GM12878 (cell line): ENCODE measurements around the gene ADA. TPM values are rescaled to one million over a fixed set of nuclear protein-coding genes. Genes with fewer than 3 reads are reported as not detected.

Experiments
- ATAC-seq: fragments of 200-7000 bp; cut with Tn5 transposase; 3 replicates; pipeline ENCODE4 v1.9.1; 2020; ENCODE audit warnings: mild to moderate bottlenecking, moderate library complexity
- BruUV-seq: library from RNA; stranded (reverse); fragments of 400-500 nt; replicated peaks from 2 replicates; lab custom pipeline; 2021; lab: Mats Ljungman, UMichigan
- CTCF ChIA-PET: fragments of 300-600 bp; sonication (Branson Sonifier 250); formaldehyde crosslinking; extraction: SDS; loops from one replicate; lab custom pipeline; 2021; ENCODE audit warnings: inconsistent platforms; lab: Yijun Ruan, JAX
- POLR2A ChIA-PET: fragments of 350-600 bp; formaldehyde crosslinking; extraction: SDS; loops from one replicate; lab custom pipeline; 2021; ENCODE audit warnings: inconsistent platforms; lab: Charles Lee
- RAD21 ChIA-PET: fragments of 300-600 bp; sonication (Branson Sonifier 250); formaldehyde crosslinking; loops from one replicate; lab custom pipeline; 2023; ENCODE audit warnings: antibody characterized with exemption; ENCODE audit not compliant: unreplicated experiment; lab: Charles Lee
- SMC1A ChIA-PET: fragments of 300-600 bp; sonication (Branson Sonifier 250); formaldehyde crosslinking; loops from one replicate; lab custom pipeline; 2023; ENCODE audit not compliant: unreplicated experiment, uncharacterized antibody; lab: Charles Lee
- DNase-seq: peaks from one replicate; pipeline ENCODE4 v3.0.0-alpha.2; 2011; ENCODE audit warnings: low read depth, low spot score
- FAIRE-seq: peaks from 3 replicates; lab custom pipeline; 2011; peaks lifted over from hg19 to GRCh38; lab: Jason Lieb, UNC
- H2AFZ ChIP-seq: 2 replicates; pipeline ENCODE4 v1.6.0; 2011; ENCODE audit warnings: low read depth, low read length, control low read depth; ENCODE audit not compliant: control insufficient read depth
- H3K27ac ChIP-seq: 2 replicates; pipeline ENCODE4 v1.5.1; 2011; ENCODE audit warnings: control low read depth; ENCODE audit not compliant: control insufficient read depth, insufficient read depth
- H3K27me3 ChIP-seq, 2 experiments: replicated peaks in 1 of 2; 2 replicates each; pipeline versions ENCODE4 v1.6.0 to v1.6.1; 2011; ENCODE audit warnings: low read length in 1 of 2; ENCODE audit not compliant: control insufficient read depth in 2 of 2, insufficient read depth in 2 of 2
- H3K36me3 ChIP-seq, 2 experiments: 2 replicates each; pipeline ENCODE4 v1.5.1; 2011; ENCODE audit warnings: low read length in 1 of 2; ENCODE audit not compliant: control insufficient read depth in 2 of 2, insufficient read depth in 2 of 2
- H3K4me1 ChIP-seq: 2 replicates; pipeline ENCODE4 v1.6.1; 2011; ENCODE audit warnings: mild to moderate bottlenecking, low read length, moderate library complexity, mixed read lengths; ENCODE audit not compliant: control insufficient read depth, insufficient read depth
- H3K4me2 ChIP-seq: 2 replicates; pipeline ENCODE4 v1.6.0; 2011; ENCODE audit warnings: control low read depth; ENCODE audit not compliant: control insufficient read depth, insufficient read depth
- H3K4me3 ChIP-seq: fragments of 200-600 bp; sonication (generic); 2 replicates; pipeline ENCODE4 v1.5.1; 2016
- H3K79me2 ChIP-seq: 2 replicates; pipeline ENCODE4 v1.6.0; 2011; ENCODE audit warnings: low read length; ENCODE audit not compliant: control insufficient read depth, insufficient read depth
- H3K9ac ChIP-seq: 2 replicates; pipeline ENCODE4 v1.8.0; 2011; ENCODE audit warnings: low read length, control low read depth, mixed read lengths; ENCODE audit not compliant: control insufficient read depth, insufficient read depth
- H3K9me3 ChIP-seq: replicated peaks from 3 replicates; pipeline ENCODE4 v1.5.1; 2011; ENCODE audit warnings: mild to moderate bottlenecking, low read length; ENCODE audit not compliant: control insufficient read depth, insufficient read depth
- H4K20me1 ChIP-seq: 2 replicates; pipeline ENCODE4 v1.6.0; 2011; ENCODE audit not compliant: control insufficient read depth, insufficient read depth
- ATF3 ChIP-seq: IDR thresholded peaks from 2 replicates; pipeline ENCODE4 v1.6.1; 2011; ENCODE audit warnings: low read depth, mild to moderate bottlenecking, low read length, moderate library complexity, borderline replicate concordance; ENCODE audit errors: extremely low read depth
- ATF7 ChIP-seq: fragments of 450-650 bp; IDR thresholded peaks from 2 replicates; pipeline ENCODE4 v1.6.1; 2016; ENCODE audit warnings: low read depth, mild to moderate bottlenecking
- CEBPZ ChIP-seq: fragments of 150-350 bp; IDR thresholded peaks from 2 replicates; pipeline ENCODE4 v1.6.1; 2016; ENCODE audit warnings: low read depth, low read length
- CHD1 ChIP-seq: IDR thresholded peaks from 2 replicates; pipeline ENCODE4 v1.6.1; 2012; ENCODE audit warnings: low read depth, low read length, improper control_type of control experiment
- EP300 ChIP-seq, 2 experiments: fragments of 150-350 bp in 1 of 2; IDR thresholded peaks; 2 replicates each; pipeline ENCODE4 v1.6.1; 2011 to 2012; ENCODE audit warnings: low read depth in 2 of 2, low read length in 2 of 2, borderline replicate concordance in 1 of 2, improper control_type of control experiment in 1 of 2, inconsistent platforms in 1 of 2; ENCODE audit not compliant: control insufficient read depth in 1 of 2
- IRF4 ChIP-seq: IDR thresholded peaks from 2 replicates; pipeline ENCODE4 v1.6.1; 2011; ENCODE audit warnings: low read depth, low read length
- JUNB ChIP-seq: IDR thresholded peaks from 2 replicates; pipeline ENCODE4 v1.6.1; 2016; ENCODE audit warnings: antibody characterized with exemption, mild to moderate bottlenecking
- KAT2A ChIP-seq: conservative IDR thresholded peaks from 2 replicates; pipeline ENCODE4 v1.6.1; 2011; ENCODE audit warnings: low read depth, low read length; ENCODE audit not compliant: control insufficient read depth
- KLF5 ChIP-seq: fragments of 450-650 bp; IDR thresholded peaks from 2 replicates; pipeline ENCODE4 v1.6.1; 2014; ENCODE audit warnings: mild to moderate bottlenecking; ENCODE audit not compliant: partially characterized antibody
- NFYA ChIP-seq: IDR thresholded peaks from 2 replicates; pipeline ENCODE4 v1.6.1; 2011; ENCODE audit warnings: low read depth, mild to moderate bottlenecking, low read length, improper control_type of control experiment, borderline replicate concordance
- WGBS: methylation state at CpG from one replicate; pipeline ENCODE4 v1.1.6; 2016; ENCODE audit warnings: low lambda C conversion rate; ENCODE audit not compliant: insufficient replicate concordance, insufficient coverage; ENCODE audit errors: missing lambda C conversion rate; 5-methylcytosine and 5-hydroxymethylcytosine counted together
- in situ Hi-C: fragments of 300-500 bp; cut with MboI; formaldehyde crosslinking; loops from 9 replicates; pipeline ENCODE4 v1.14.3; 2018; ENCODE audit warnings: mixed read lengths
- intact Hi-C: fragments of 100-400 bp; cut with micrococcal nuclease; formaldehyde crosslinking; loops from one replicate; pipeline ENCODE4 v1.14.2; 2022; ENCODE audit not compliant: unreplicated experiment
- polyA plus RNA-seq, 11 experiments: library from polyadenylated mRNA; depleted of rRNA in 4 of 11; unstranded in 6 of 11; stranded (reverse) in 5 of 11; fragments of >200 nt; fragmentation: Nextera tagmentation in 4 of 11; fragmentation: Illumina TruSeq in 1 of 11; extraction: Ambion mirVana in 4 of 11; extraction: Trizol in 1 of 11; gene quantifications; 1 replicate in 1 of 11; 2 replicates in 10 of 11; pipeline versions ENCODE4 v1.2.1 to v1.2.3, GENCODE V29; 2011 to 2016; ENCODE audit warnings: inconsistent platforms in 2 of 11, missing spikeins in 2 of 11, low read depth in 1 of 11
- total RNA-seq, 4 experiments: library from RNA; depleted of rRNA in 3 of 4; stranded (reverse); fragments of >200 nt in 3 of 4; fragmentation: Illumina TruSeq in 1 of 4; extraction: Trizol in 1 of 4; gene quantifications; 2 replicates each; pipeline versions ENCODE4 v1.2.1 to v1.2.3, GENCODE V29; 2013 to 2021
- TF ChIP-seq, protein P1 (sequence below): fragments of 450-650 bp; IDR thresholded peaks from 2 replicates; pipeline ENCODE4 v1.6.1; 2017; ENCODE audit warnings: low read depth, mild to moderate bottlenecking, moderate library complexity

Gene ADA
- total and polyA plus RNA-seq, 10 of the 15 experiments (the other 5 are each of a cell fraction or from before 2014, with no cell fraction given) = 40.9 to 217 (median 90.8) TPM

GRCh38 chr20:44624743-44625271 lies 26.7 kb downstream of the ADA start (continued):
- TF ChIP-seq EP300 (IDR thresholded peaks at IDR 0.05; ENCODE audit: borderline replicate concordance in 1 of 2, control insufficient read depth in 1 of 2, low read depth in 2 of 2, low read length in 2 of 2) (no peak), CHD1 (no peak), KLF5 (no peak), IRF4 (no peak), CEBPZ (no peak)

DNA sequence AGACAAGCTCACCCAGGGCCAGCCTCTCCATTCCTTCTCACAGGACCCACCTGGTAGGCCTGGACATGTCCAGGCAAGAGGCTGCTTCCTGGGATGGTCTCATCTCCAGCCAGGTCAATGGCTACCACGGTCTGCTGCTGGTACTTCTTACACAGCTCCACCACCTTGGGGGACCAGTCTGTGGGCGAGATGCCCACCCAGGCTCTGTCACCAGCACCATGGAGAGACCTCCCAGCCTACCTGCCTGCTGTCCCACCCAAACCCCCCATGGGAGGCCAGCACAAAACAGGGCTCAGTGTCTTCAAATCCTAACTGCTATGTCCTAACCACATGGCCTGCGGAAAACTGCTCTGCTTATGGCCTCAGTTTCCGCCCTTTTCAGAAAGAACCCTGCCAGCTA lies 27.3 kb downstream of the ADA start:
- RAD21 ChIA-PET = no interaction called here
- SMC1A ChIA-PET = interaction anchor here (1.1 kb wide), 1 partner anchor 60 kb away, joined by 3 read pairs; no protein-coding TSS in a partner anchor
- TF ChIP-seq ATF3 = no peak
- no peak for TF ChIP-seq NFYA
- TF ChIP-seq JUNB = no peak
- TF ChIP-seq, protein P1, sequence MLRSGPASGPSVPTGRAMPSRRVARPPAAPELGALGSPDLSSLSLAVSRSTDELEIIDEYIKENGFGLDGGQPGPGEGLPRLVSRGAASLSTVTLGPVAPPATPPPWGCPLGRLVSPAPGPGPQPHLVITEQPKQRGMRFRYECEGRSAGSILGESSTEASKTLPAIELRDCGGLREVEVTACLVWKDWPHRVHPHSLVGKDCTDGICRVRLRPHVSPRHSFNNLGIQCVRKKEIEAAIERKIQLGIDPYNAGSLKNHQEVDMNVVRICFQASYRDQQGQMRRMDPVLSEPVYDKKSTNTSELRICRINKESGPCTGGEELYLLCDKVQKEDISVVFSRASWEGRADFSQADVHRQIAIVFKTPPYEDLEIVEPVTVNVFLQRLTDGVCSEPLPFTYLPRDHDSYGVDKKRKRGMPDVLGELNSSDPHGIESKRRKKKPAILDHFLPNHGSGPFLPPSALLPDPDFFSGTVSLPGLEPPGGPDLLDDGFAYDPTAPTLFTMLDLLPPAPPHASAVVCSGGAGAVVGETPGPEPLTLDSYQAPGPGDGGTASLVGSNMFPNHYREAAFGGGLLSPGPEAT = no peak
- TF ChIP-seq EP300 (IDR thresholded peaks at IDR 0.05; ENCODE audit: borderline replicate concordance in 1 of 2, control insufficient read depth in 1 of 2, low read depth in 2 of 2, low read length in 2 of 2) = no peak
- TF ChIP-seq KAT2A = no peak
- no peak for TF ChIP-seq ATF7
- CTCF ChIA-PET = interaction anchor here (3.3 kb wide), 1 partner anchor 59 kb away, joined by 13 read pairs; no protein-coding TSS in a partner anchor
- BruUV-seq = no TSS peak
- POLR2A ChIA-PET = no interaction called here
- no peak overlapping the region for H2AFZ ChIP-seq
- H3K4me3 ChIP-seq = no peak overlapping the region
- ATAC-seq (no peak), FAIRE-seq (no peak), DNase-seq (no peak)
- intact Hi-C loops (no loop called here), in situ Hi-C loops (no loop called here)
- H3K27me3 ChIP-seq = no peaks in the 10 kb centered on the region
- no peaks in the 10 kb centered on the region; the same call in 1 of the 2 replicates for H3K4me1 ChIP-seq
- no peak overlapping the region for H3K9ac ChIP-seq
- H3K36me3 ChIP-seq = peaks cover 39 to 40% of the 10 kb centered on the region in 2 experiments
- H4K20me1 ChIP-seq = no peaks in the 10 kb centered on the region
- no peak overlapping the region for H3K4me2 ChIP-seq
- no peaks in the 10 kb centered on the region for H3K79me2 ChIP-seq
- H3K9me3 ChIP-seq = no peaks in the 10 kb centered on the region; the same call in 1 of the 3 replicates
- WGBS = 97% methylated on average over 4 of the region's 4 CpGs
- no peak overlapping the region for H3K27ac ChIP-seq
